HepG2 (cell line): ENCODE data around the gene ZMYND12. TPM values are rescaled to one million over a fixed set of nuclear protein-coding genes. Genes with fewer than 3 reads are reported as not detected.

ENCODE experiments used
- ASH2L ChIP-seq: fragments of 300-600, 200-600 bp; sonication (generic); IDR thresholded peaks from 2 replicates; pipeline ENCODE4 v1.7.0; 2017; ENCODE audit warnings: low read depth, mild to moderate bottlenecking, moderate library complexity, mixed read lengths, low read length; ENCODE audit not compliant: insufficient read length
- KAT7 ChIP-seq: IDR thresholded peaks from 2 replicates; pipeline ENCODE4 v1.6.1; 2018; ENCODE audit warnings: borderline replicate concordance, missing compliant biosample characterization
- MBD4 ChIP-seq: IDR thresholded peaks from 2 replicates; pipeline ENCODE4 v1.6.1; 2012; ENCODE audit warnings: low read length, inconsistent platforms, borderline replicate concordance
- MTF1 ChIP-seq: sonication (generic); formaldehyde crosslinking; IDR thresholded peaks from 2 replicates; pipeline ENCODE4 v1.5.0; 2020; ENCODE audit warnings: missing genetic modification reagents
- MXI1 ChIP-seq: IDR thresholded peaks from 3 replicates; pipeline ENCODE4 v1.6.1; 2012; ENCODE audit warnings: low read depth, low read length, inconsistent platforms, borderline replicate concordance
- NR2F1 ChIP-seq, 2 experiments: fragments of 450-650 bp in 1 of 2; formaldehyde crosslinking in 1 of 2; IDR thresholded peaks; 2 replicates each; pipeline versions ENCODE4 v1.5.0 to v1.6.1; 2016 to 2020; ENCODE audit warnings: mild to moderate bottlenecking in 1 of 2, missing compliant biosample characterization in 1 of 2, missing genetic modification reagents in 1 of 2, moderate library complexity in 1 of 2
- PAX8 ChIP-seq: sonication (generic); formaldehyde crosslinking; IDR thresholded peaks from 2 replicates; pipeline ENCODE4 v1.8.0; 2022; ENCODE audit warnings: mild to moderate bottlenecking, missing genetic modification reagents, borderline replicate concordance
- SETDB1 ChIP-seq: sonication (generic); formaldehyde crosslinking; IDR thresholded peaks from 2 replicates; pipeline ENCODE4 v1.5.1; 2020; ENCODE audit warnings: missing genetic modification reagents, mild to moderate bottlenecking, borderline replicate concordance
- SNRNP70 ChIP-seq: fragments of 200-400 bp; formaldehyde crosslinking; IDR thresholded peaks from 2 replicates; pipeline ENCODE4 v1.6.1; 2017; ENCODE audit warnings: mild to moderate bottlenecking, low read depth, low read length, moderate library complexity
- ZBTB42 ChIP-seq: sonication (generic); formaldehyde crosslinking; IDR thresholded peaks from 2 replicates; pipeline ENCODE4 v1.5.0; 2020; ENCODE audit warnings: mild to moderate bottlenecking, missing genetic modification reagents
- ZMAT3 ChIP-seq: sonication (generic); formaldehyde crosslinking; conservative IDR thresholded peaks from 2 replicates; pipeline ENCODE4 v1.7.0; 2021; ENCODE audit warnings: missing genetic modification reagents
- ZNF10 ChIP-seq: sonication (generic); formaldehyde crosslinking; IDR thresholded peaks from 2 replicates; pipeline ENCODE4 v1.4.0; 2020; ENCODE audit warnings: mild to moderate bottlenecking, low read depth, missing genetic modification reagents, borderline replicate concordance
- ZNF260 ChIP-seq: sonication (generic); formaldehyde crosslinking; IDR thresholded peaks from 2 replicates; pipeline ENCODE4 v1.4.0; 2020; ENCODE audit warnings: missing genetic modification reagents, low read depth, mild to moderate bottlenecking, borderline replicate concordance
- ZNF550 ChIP-seq: sonication (generic); formaldehyde crosslinking; IDR thresholded peaks from 2 replicates; pipeline ENCODE4 v1.4.0; 2020; ENCODE audit warnings: mild to moderate bottlenecking, missing genetic modification reagents, borderline replicate concordance
- ZNF607 ChIP-seq: sonication (generic); formaldehyde crosslinking; IDR thresholded peaks from 2 replicates; pipeline ENCODE4 v1.5.1; 2020; ENCODE audit warnings: missing genetic modification reagents, mild to moderate bottlenecking, borderline replicate concordance
- ZNF761 ChIP-seq: sonication (generic); formaldehyde crosslinking; conservative IDR thresholded peaks from 2 replicates; pipeline ENCODE4 v1.4.0; 2020; ENCODE audit warnings: mild to moderate bottlenecking, missing genetic modification reagents
- ZNF816 ChIP-seq: sonication (generic); formaldehyde crosslinking; IDR thresholded peaks from 2 replicates; pipeline ENCODE4 v1.8.0; 2022; ENCODE audit warnings: missing genetic modification reagents, mild to moderate bottlenecking, borderline replicate concordance
- polyA plus RNA-seq, 8 experiments: library from polyadenylated mRNA; depleted of rRNA in 3 of 8; stranded (reverse) in 7 of 8; unstranded in 1 of 8; fragments of >200 nt; fragmentation: Illumina TruSeq in 4 of 8; extraction: Trizol in 4 of 8; gene quantifications; 2 replicates each; pipeline versions ENCODE4 v1.2.1 to v1.2.3, GENCODE V29; 2011 to 2016; ENCODE audit warnings: low read depth in 4 of 8, missing spikeins in 1 of 8, mixed read lengths in 1 of 8; ENCODE audit not compliant: insufficient read depth in 1 of 8
- total RNA-seq, 5 experiments: library from RNA; depleted of rRNA; stranded (reverse); fragments of >200 nt; fragmentation: Illumina TruSeq; extraction: Trizol; gene quantifications; 2 replicates each; pipeline ENCODE4 v1.2.3, GENCODE V29; 2016; ENCODE audit warnings: low read depth in 1 of 5
- TF ChIP-seq, protein P1 (sequence below): sonication (generic); formaldehyde crosslinking; IDR thresholded peaks from 2 replicates; pipeline ENCODE4 v1.5.0; 2020; ENCODE audit warnings: missing genetic modification reagents, mild to moderate bottlenecking, borderline replicate concordance
- TF ChIP-seq, protein P2 (sequence below): sonication (generic); formaldehyde crosslinking; IDR thresholded peaks from 2 replicates; pipeline ENCODE4 v1.9.0; 2021; ENCODE audit warnings: missing genetic modification reagents, borderline replicate concordance
- TF ChIP-seq, protein P3 (sequence below): sonication (generic); formaldehyde crosslinking; IDR thresholded peaks from 2 replicates; pipeline ENCODE4 v1.4.0; 2020; ENCODE audit warnings: missing genetic modification reagents
- TF ChIP-seq, protein P4 (sequence below): sonication (generic); formaldehyde crosslinking; IDR thresholded peaks from 2 replicates; pipeline ENCODE4 v1.4.0; 2020; ENCODE audit warnings: mild to moderate bottlenecking, missing genetic modification reagents

The ZMYND12 gene
- total and polyA plus RNA-seq, 2 of the 13 experiments (the other 11 are each of a cell fraction or from before 2014, with no cell fraction given), result 0.13 to 0.71 TPM

DNA sequence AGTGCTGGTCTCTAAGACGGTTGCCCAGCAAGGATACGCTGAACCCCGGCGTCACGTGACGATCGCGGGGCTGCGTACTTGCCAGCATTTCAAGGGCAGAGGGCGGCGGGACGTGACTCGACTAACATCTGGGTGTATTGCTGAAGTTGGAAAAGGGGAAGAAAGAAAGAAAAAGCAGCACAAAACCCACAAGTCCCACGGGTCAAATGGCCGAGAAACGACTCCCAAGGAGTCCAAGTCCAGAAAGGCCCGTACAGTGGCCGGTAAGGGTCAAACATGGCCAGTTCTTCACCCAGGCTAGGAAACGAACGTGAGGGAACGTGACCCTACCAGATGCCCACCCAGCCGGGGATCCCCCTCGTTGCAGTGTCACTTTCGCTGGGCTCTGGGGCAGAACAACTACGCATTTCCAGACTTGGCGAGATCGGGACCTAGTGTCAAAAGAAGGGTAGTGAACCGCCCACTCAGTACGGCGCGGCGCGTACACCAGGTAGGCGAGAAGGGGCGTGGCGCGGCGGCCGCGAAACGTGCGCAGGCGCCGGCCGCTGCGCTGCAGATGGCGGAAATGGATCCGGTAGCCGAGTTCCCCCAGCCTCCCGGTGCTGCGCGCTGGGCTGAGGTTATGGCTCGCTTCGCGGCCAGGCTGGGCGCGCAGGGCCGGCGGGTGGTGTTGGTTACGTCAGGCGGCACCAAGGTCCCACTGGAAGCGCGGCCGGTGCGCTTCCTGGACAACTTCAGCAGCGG, at the start of gene ZMYND12, which contains the start of gene PPCS (continued):
- peak; percentile 86; the same call in 1 of the 2 replicates for TF ChIP-seq KAT7
- TF ChIP-seq MTF1 (CRISPR knock-in tag), result no peak
- peak; percentile 74; the same call in 1 of the 2 replicates for TF ChIP-seq ZBTB42 (CRISPR knock-in tag)
- TF ChIP-seq, protein P1, sequence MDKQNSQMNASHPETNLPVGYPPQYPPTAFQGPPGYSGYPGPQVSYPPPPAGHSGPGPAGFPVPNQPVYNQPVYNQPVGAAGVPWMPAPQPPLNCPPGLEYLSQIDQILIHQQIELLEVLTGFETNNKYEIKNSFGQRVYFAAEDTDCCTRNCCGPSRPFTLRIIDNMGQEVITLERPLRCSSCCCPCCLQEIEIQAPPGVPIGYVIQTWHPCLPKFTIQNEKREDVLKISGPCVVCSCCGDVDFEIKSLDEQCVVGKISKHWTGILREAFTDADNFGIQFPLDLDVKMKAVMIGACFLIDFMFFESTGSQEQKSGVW, result no peak
- peak; percentile 42; the same call in 1 of the 2 replicates for TF ChIP-seq ZNF761 (CRISPR knock-in tag)
- no peak for TF ChIP-seq SNRNP70
- no peak for TF ChIP-seq ZNF10 (CRISPR knock-in tag)
- peak; percentile 88 for TF ChIP-seq ASH2L
- TF ChIP-seq ZNF550, result no peak
- TF ChIP-seq ZMAT3 (CRISPR knock-in tag), result peak; percentile 72; the same call in 1 of the 2 replicates
- no peak for TF ChIP-seq NR2F1 (CRISPR knock-in tag; IDR thresholded peaks at IDR 0.05)
- TF ChIP-seq, protein P2, sequence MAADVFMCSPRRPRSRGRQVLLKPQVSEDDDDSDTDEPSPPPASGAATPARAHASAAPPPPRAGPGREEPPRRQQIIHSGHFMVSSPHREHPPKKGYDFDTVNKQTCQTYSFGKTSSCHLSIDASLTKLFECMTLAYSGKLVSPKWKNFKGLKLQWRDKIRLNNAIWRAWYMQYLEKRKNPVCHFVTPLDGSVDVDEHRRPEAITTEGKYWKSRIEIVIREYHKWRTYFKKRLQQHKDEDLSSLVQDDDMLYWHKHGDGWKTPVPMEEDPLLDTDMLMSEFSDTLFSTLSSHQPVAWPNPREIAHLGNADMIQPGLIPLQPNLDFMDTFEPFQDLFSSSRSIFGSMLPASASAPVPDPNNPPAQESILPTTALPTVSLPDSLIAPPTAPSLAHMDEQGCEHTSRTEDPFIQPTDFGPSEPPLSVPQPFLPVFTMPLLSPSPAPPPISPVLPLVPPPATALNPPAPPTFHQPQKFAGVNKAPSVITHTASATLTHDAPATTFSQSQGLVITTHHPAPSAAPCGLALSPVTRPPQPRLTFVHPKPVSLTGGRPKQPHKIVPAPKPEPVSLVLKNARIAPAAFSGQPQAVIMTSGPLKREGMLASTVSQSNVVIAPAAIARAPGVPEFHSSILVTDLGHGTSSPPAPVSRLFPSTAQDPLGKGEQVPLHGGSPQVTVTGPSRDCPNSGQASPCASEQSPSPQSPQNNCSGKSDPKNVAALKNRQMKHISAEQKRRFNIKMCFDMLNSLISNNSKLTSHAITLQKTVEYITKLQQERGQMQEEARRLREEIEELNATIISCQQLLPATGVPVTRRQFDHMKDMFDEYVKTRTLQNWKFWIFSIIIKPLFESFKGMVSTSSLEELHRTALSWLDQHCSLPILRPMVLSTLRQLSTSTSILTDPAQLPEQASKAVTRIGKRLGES, result no peak
- TF ChIP-seq ZNF607 (CRISPR knock-in tag), result 0 out of 2 replicates have a peak, but pooled peaks have one; percentile 21
- TF ChIP-seq MBD4, result no peak
- no peak for TF ChIP-seq ZNF260 (CRISPR knock-in tag)
- TF ChIP-seq, protein P3, sequence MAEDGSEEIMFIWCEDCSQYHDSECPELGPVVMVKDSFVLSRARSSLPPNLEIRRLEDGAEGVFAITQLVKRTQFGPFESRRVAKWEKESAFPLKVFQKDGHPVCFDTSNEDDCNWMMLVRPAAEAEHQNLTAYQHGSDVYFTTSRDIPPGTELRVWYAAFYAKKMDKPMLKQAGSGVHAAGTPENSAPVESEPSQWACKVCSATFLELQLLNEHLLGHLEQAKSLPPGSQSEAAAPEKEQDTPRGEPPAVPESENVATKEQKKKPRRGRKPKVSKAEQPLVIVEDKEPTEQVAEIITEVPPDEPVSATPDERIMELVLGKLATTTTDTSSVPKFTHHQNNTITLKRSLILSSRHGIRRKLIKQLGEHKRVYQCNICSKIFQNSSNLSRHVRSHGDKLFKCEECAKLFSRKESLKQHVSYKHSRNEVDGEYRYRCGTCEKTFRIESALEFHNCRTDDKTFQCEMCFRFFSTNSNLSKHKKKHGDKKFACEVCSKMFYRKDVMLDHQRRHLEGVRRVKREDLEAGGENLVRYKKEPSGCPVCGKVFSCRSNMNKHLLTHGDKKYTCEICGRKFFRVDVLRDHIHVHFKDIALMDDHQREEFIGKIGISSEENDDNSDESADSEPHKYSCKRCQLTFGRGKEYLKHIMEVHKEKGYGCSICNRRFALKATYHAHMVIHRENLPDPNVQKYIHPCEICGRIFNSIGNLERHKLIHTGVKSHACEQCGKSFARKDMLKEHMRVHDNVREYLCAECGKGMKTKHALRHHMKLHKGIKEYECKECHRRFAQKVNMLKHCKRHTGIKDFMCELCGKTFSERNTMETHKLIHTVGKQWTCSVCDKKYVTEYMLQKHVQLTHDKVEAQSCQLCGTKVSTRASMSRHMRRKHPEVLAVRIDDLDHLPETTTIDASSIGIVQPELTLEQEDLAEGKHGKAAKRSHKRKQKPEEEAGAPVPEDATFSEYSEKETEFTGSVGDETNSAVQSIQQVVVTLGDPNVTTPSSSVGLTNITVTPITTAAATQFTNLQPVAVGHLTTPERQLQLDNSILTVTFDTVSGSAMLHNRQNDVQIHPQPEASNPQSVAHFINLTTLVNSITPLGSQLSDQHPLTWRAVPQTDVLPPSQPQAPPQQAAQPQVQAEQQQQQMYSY (CRISPR knock-in tag), result no peak; the same call in 1 of the 2 replicates
- no peak for TF ChIP-seq PAX8 (CRISPR knock-in tag)
- peak; percentile 75; the same call in 1 of the 2 replicates for TF ChIP-seq ZNF816 (CRISPR knock-in tag)
- TF ChIP-seq MXI1, result peak; percentile 64; the same call in 2 of the 3 replicates
- TF ChIP-seq, protein P4, sequence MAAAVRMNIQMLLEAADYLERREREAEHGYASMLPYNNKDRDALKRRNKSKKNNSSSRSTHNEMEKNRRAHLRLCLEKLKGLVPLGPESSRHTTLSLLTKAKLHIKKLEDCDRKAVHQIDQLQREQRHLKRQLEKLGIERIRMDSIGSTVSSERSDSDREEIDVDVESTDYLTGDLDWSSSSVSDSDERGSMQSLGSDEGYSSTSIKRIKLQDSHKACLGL (CRISPR knock-in tag), result peak; percentile 85; the same call in 1 of the 2 replicates
- no peak for TF ChIP-seq SETDB1 (CRISPR knock-in tag)
